NOMO-1 (cell line): ENCODE results near the gene WRAP73.

ENCODE experiments used
- DNase-seq, 2 experiments: peaks; one replicate each; lab custom pipeline; 2025; ENCODE audit not compliant: unreplicated experiment in 2 of 2; lab: John Stamatoyannopoulos, UW

WRAP73 gene

GRCh38 chr1:3669421-3669821 lies 19.5 kb upstream of the WRAP73 start:
- no peak for DNase-seq

DNA sequence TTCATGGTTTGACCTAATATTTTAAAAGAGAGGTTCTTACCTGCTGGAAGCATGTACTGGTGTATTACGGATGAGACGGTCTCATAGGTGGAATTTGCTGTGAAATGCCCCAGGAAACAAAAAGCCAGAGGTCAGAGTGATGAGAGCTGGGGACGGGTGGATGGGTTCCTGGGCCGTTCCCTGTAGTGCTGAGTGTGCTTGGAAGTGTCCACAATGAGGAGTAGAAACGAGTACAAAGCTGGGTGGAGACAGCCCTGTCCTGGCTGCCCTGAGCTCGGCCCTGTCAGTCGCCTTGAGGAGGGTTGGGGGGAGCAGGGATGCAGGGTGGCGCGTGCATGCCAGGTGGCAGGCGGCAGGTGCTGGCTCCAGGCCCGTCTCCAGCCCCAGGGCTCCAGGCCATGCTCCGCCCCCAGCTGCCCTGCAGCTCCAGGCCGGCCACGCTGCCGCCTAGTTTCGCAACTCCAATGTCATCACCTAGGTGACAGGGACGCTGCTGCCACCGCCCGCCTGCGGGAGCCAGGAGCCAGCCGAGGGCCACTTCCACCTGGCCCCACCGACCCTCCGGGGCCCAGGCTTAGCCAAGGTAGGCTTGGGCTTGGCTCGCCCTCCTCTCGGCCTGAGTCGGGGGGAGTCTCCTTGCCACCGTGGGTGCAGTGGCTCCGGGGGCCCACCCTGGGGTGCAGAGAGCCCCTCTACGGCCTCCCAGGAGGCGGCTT lies 18.8 kb upstream of the WRAP73 start:
- DNase-seq, result peak; percentile 66 to 88

DNA sequence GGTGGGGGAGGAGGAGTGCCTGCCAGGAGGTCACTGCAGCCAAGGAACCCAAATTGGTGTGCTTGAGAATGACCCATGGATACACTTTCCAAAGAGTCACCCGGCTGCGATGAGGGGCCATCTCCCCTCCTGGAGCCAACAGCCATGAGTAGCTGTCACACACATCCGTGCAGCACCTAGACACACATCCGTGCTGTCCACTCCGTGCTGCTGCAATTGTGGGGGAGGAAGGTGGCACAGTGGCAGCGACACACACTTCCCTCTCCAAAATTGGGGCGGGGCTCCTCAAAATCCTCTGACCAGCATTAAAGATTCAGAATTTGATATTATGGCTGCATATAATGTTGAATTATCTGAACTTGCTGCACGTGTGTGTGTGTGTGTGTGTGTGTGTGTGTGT lies 18.2 kb upstream of the WRAP73 start:
- no peak for DNase-seq

DNA sequence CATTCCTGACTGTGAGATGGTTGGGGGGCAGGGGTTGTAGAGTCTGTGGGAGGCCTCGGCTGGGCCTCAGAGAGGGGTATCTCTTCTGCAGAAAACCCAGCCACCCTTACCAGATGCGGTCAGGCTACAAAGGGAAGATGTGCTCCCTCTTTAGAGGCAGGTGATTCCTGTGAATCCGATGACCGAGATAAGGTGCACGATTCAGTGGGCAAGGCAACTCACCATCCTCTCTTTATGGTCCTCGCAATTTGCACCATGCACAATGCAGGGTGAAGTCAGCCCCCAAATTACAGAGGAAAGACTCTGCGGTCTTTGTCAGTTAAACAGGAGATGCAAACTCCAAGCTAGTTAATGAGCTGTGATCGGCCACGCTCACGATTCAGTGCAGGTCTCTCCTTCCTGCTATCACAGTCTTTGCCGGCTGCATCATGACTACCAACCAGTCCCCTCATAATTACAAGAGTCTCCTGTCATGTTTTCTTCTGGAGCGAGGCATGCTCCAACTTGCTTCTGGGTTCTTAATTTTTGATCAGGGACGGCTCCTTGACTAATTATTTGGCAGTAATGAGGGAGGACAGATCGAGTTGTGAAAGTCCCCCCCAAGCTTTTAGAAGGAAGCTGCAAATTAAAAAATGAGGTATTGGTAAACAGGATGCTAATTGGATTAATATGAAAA lies 14.9 kb upstream of the WRAP73 start:
- DNase-seq, result no peak

- DNase-seq, result no peak
These were observed 14.2 kb upstream of the WRAP73 start for GRCh38 chr1:3663999-3664699.

DNA sequence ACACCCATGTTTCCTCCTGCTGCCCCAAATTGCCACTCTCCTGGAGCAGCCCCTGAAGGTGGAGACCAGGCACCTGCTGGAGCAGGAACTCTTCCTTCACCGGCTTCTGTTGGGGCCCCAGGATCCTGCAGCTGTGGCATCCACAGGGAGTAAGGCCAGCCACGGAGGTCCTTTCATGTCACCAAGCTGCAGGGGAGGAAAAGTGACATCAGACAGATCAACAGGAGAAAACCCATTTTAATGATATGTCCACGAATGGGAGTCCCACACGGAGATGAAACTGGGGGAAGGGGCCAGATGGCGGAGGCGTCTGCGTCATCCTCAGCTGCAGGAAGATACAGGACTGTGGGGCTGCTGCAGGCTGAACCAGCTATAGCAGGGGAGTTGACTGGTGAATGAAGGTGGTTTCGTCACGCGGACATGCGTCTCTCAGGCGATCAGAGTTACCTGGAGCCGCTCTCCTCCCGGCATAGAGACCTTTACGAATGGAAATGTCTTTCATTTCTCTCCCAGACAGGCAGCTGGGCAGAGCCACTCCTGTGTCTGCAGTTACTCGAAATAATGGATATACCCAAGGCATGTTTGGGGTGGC lies 12.3 kb upstream of the WRAP73 start:
- no peak for DNase-seq

- DNase-seq, result no peak
These were observed 11.7 kb upstream of the WRAP73 start for GRCh38 chr1:3661631-3662030.

- no peak for DNase-seq
These were observed 10.8 kb upstream of the WRAP73 start for GRCh38 chr1:3660704-3661103.

- DNase-seq, result no peak
These were observed 9.2 kb upstream of the WRAP73 start for GRCh38 chr1:3659093-3659492.

GRCh38 chr1:3658231-3658615 lies 8.3 kb upstream of the WRAP73 start:
- DNase-seq, result no peak

- no peak for DNase-seq
These were observed 7.8 kb upstream of the WRAP73 start for GRCh38 chr1:3657578-3658230.

DNA sequence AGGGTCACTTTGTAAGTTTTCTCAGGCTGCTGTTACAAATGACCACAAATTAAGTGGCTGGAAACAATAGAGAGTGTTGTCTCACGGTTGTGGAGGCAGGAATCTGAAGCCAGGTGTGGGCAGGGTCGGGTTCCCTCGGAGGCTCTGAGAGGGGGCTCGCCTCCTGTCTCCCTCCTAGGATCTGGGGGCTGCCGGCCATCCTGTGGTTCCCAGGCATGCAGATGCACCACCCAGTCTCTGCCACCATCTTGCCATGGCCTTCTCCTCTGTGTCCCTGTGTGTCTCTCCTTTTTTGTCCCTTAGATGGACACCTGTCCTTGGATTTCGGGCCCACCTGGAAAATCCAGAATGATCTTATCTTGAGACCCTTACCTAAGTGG lies 7.2 kb upstream of the WRAP73 start:
- no peak for DNase-seq

DNA sequence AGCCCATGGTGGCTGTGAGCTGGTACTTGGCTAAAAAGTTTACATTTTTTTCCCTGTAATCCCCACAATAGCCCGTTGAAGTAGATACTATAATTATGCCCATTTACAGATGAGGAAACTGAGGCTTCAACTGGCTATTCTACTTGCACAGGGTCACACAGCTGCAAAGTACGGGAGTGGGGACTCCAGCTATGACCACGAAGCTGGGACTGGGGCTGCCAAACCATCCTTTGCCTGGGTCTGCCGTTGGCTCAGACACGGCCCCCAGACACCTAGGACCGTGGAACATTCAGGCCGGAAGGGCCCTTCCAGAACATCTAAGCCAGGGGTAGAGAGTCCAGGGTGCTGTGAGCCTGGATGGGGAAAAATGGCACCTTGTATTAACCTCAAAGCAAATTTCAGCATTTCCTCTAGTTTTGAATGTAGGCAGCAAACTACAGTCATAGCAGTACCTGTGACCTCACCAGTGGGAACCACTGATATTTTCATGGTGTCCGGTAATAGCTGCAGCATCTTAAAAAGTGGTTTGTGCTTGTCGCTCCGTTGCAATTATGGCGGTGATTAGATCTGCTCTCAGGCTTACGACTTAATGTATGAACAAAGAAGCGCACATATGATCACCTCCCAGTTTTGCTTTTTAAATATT lies 6.7 kb upstream of the WRAP73 start:
- DNase-seq, result no peak

- DNase-seq, result no peak
These were observed 4.8 kb upstream of the WRAP73 start for GRCh38 chr1:3654549-3655281.

DNA sequence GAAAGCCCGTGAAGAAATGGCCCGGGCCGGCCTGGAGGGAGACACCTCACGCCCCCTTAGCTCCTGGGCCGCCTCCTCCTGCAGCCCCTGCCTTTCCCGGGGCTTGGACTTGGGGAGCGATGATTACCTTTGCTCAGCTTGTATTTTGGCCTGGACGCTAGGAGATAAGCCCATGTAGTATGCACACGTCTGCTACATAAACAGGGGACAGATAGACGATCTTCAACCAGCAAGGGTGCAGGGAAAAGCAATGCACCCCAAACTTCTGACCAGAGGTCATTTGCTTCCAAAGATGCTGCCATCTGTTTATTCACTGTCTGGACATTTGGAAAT lies 3.3 kb upstream of the WRAP73 start:
- DNase-seq, result no peak

DNA sequence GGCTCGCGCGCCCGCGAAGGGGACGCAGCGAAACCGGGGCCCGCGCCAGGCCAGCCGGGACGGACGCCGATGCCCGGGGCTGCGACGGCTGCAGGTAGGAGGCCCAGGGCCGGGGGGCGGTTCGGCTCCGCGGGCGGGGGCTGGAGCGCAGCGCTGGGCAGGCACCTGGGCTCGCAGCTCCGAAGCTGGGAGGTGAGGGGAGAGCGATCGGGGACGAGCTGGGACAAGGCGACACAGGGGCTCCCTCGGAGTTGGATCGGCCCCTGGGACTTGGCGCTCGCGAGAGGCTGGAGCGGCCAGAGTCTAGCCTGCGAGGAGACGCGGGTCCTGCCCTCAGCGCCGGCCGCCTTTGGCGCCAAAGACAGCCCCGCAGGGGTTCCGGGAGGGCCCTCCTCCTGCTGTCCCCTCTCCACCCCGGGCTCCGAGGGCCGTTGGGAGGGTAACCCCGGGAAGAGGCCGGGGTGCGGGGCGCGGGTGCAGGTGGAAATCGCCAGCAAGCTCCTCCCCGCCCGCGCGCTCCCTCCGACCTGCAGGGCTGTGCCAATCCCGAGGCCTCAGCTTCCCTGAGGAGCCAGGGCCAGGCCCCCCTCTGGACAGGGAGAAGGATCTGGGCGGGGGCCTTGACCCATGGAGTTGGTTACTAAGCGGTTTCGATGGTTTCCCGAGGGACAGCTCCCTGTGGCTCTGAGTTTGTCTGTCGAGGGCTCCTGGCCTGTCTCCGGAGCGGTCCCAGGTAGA lies 2.8 kb upstream of the WRAP73 start:
- DNase-seq, result no peak

GRCh38 chr1:3651930-3652547 lies 2.1 kb upstream of the WRAP73 start, which contains the start of gene TP73:
TP73 (plus strand) TSS chr1:3652516; CDS start chr1:3682366, 29,850 bp downstream.
- DNase-seq, result peak; percentile 18

DNA sequence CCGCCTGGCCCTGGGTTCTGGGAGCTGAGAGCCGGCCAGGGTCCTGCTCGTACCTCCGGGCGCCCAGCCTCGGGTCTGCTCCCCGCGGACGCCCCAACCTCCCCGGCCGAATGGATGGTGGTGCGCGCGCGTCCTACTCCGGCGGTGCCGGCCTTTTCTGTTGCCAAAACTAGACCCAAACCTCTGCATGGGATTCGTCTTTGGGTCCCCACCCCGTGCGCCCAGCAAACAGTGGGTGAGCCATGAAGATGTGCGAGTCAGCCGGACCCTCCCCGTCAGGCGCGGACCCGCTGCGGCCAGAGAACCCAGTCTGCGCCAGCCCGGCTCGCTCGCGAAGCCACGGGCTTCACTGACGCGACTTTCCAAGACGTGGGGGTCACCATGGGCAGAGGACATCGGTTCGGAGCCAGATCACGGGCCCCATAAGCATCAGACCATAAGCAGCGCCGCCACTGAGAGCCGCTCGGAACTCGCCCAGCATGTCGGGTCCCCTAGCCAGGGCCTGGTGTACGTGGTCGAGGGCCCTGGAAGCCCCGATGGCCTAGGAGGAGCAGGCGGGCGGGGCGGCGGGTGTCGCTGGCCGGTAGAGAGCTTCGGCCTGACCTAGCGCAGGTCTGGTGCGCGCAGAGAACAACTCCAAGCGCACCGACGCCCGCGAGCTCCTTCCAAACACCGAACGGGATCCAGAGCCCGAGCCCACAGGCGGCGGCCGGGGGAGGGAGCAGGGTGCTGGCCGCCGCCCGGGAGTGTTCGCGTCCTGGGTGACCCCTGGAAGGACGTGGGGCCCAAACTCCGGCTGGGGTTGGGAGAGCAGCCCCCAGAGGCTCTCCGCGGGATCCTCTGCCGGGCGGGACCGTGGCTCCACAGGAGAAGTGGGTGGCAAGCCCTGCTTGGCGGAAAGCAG lies 1.4 kb upstream of the WRAP73 start:
- DNase-seq, result no peak
